Testis (tissue), 2 donors: ENCODE results near the gene UBA52.

ENCODE experiments used
- CTCF ChIP-seq, 3 experiments: fragments of 450-650 bp in 2 of 3; fragments of 200-600 bp in 1 of 3; sonication (generic) in 1 of 3; IDR thresholded peaks; one replicate each; pipeline ENCODE4 v1.5.1; 2016 to 2019; ENCODE audit warnings: antibody characterized with exemption in 3 of 3, mild to moderate bottlenecking in 2 of 3, moderate library complexity in 1 of 3
- POLR2A ChIP-seq: fragments of 450-650 bp; IDR thresholded peaks from one replicate; pipeline ENCODE4 v1.6.1; 2017; ENCODE audit warnings: antibody characterized with exemption, mild to moderate bottlenecking, moderate library complexity

GRCh38 chr19:18595475-18595874 lies 23.8 kb downstream of the UBA52 start:
- TF ChIP-seq POLR2A (no peak), CTCF (IDR thresholded peaks at IDR 0.05) (no peak)
